ENCODE results near the gene KISS1R.
A peak's percentile ranks its signal among the peaks of the same experiment; 100 is the strongest.

The KISS1R gene

GRCh38 chr19:929891-930258 is 12.7 kb downstream of the KISS1R start:
- no peaks in the 10 kb centered on the region for H3K9me3 ChIP-seq (ENCODE audit: control insufficient read depth, insufficient read depth, low read depth, low read length)
- TF ChIP-seq ZNF121 (tag by site-specific recombination; IDR thresholded peaks at IDR 0.05) (peak; percentile 96), ZBTB44 (tag by site-specific recombination; IDR thresholded peaks at IDR 0.05) (no peak)
- peaks cover 0 to 31% of the 10 kb centered on the region in 2 experiments; a peak in 2 of 3 replicates for H3K36me3 ChIP-seq (ENCODE audit: control insufficient read depth in 2 of 2, insufficient read depth in 1 of 2, low read length in 2 of 2)
- POLR2A ChIA-PET, result no interaction called here
- CTCF ChIA-PET, result interaction anchor here (0.9 kb wide), 1 partner anchor 311 kb away, joined by 3 read pairs; no protein-coding TSS in a partner anchor
- no peaks in the 10 kb centered on the region for H3K4me1 ChIP-seq (ENCODE audit: control insufficient read depth, insufficient read depth, low read length)
- H3K4me3 ChIP-seq (ENCODE audit: low read depth, low read length), result no peak overlapping the region
- no peak overlapping the region for H3K27ac ChIP-seq (ENCODE audit: extremely low read depth, low read depth, low read length)

- POLR2A ChIA-PET, result no interaction called here
- Histone ChIP-seq H3K27ac (ENCODE audit: extremely low read depth, low read depth, low read length) (no peak overlapping the region), H3K4me1 (ENCODE audit: control insufficient read depth, insufficient read depth, low read length) (no peaks in the 10 kb centered on the region), H3K4me3 (ENCODE audit: low read depth, low read length) (no peak overlapping the region), H3K36me3 (ENCODE audit: control insufficient read depth in 2 of 2, insufficient read depth in 1 of 2, low read length in 2 of 2) (peaks cover 0 to 37% of the 10 kb centered on the region in 2 experiments; a peak in 2 of 3 replicates), H3K9me3 (ENCODE audit: control insufficient read depth, insufficient read depth, low read depth, low read length) (no peaks in the 10 kb centered on the region)
- CTCF ChIA-PET, result interaction anchor here (0.6 to 0.9 kb wide), 3 partner anchors 30 to 334 kb away, joined by 3 read pairs; no protein-coding TSS in a partner anchor
- no peak for TF ChIP-seq ZNF549 (tag by site-specific recombination; IDR thresholded peaks at IDR 0.05)
- TF ChIP-seq ZNF513 (tag by site-specific recombination; IDR thresholded peaks at IDR 0.05), result peak; percentile 92
- no peak for TF ChIP-seq ZSCAN4 (tag by site-specific recombination; IDR thresholded peaks at IDR 0.05)
- peak; percentile 76 for TF ChIP-seq ZFHX2 (tag by site-specific recombination; conservative IDR thresholded peaks at IDR 0.05)
- TF ChIP-seq EGR2 (tag by site-specific recombination; IDR thresholded peaks at IDR 0.05; ENCODE audit: low read depth), result peak; percentile 59
- TF ChIP-seq ZBTB44 (tag by site-specific recombination; IDR thresholded peaks at IDR 0.05), result peak; percentile 32; the same call in 1 of the 2 replicates
Observed at GRCh38 chr19:931860-932647, 14.9 kb downstream of the KISS1R start.

- H3K9me3 ChIP-seq (ENCODE audit: control insufficient read depth, insufficient read depth, low read depth, low read length), result no peaks in the 10 kb centered on the region
- H3K27ac ChIP-seq (ENCODE audit: extremely low read depth, low read depth, low read length), result 0 out of 2 replicates have a peak overlapping the region, but pooled peaks have one; percentile 46
- no peak overlapping the region for H3K4me3 ChIP-seq (ENCODE audit: low read depth, low read length)
- ChIA-PET CTCF (interaction anchor here (0.6 to 0.9 kb wide), 2 partner anchors 30 to 333 kb away, joined by 3 read pairs; no protein-coding TSS in a partner anchor), POLR2A (interaction anchor here (0.6 kb wide), 1 partner anchor 93 kb away, joined by 4 read pairs; no protein-coding TSS in a partner anchor)
- H3K4me1 ChIP-seq (ENCODE audit: control insufficient read depth, insufficient read depth, low read length), result no peaks in the 10 kb centered on the region
- peaks cover 0 to 42% of the 10 kb centered on the region in 2 experiments; a peak in 2 of 3 replicates for H3K36me3 ChIP-seq (ENCODE audit: control insufficient read depth in 2 of 2, insufficient read depth in 1 of 2, low read length in 2 of 2)
- TF ChIP-seq EGR2 (tag by site-specific recombination; IDR thresholded peaks at IDR 0.05; ENCODE audit: low read depth) (peak; percentile 35; the same call in 1 of the 2 replicates), TCF7L2 (IDR thresholded peaks at IDR 0.05; ENCODE audit: borderline replicate concordance, low read depth, low read length) (peak; percentile 29; the same call in 1 of the 2 replicates), ZFHX2 (tag by site-specific recombination; conservative IDR thresholded peaks at IDR 0.05) (peak; percentile 59), ZNF311 (tag by site-specific recombination; IDR thresholded peaks at IDR 0.05; ENCODE audit: borderline replicate concordance) (no peak), SP2 (tag by site-specific recombination; IDR thresholded peaks at IDR 0.05) (peak; percentile 10; the same call in 1 of the 2 replicates), ZNF394 (tag by site-specific recombination; IDR thresholded peaks at IDR 0.05; ENCODE audit: borderline replicate concordance) (peak; percentile 36; the same call in 1 of the 2 replicates), ZBTB8A (tag by site-specific recombination; IDR thresholded peaks at IDR 0.05) (peak; percentile 46; the same call in 1 of the 2 replicates), ZIC2 (tag by site-specific recombination; IDR thresholded peaks at IDR 0.05) (peak; percentile 94), PATZ1 (tag by site-specific recombination; IDR thresholded peaks at IDR 0.05) (0 out of 2 replicates have a peak, but pooled peaks have one; percentile 27), ZNF513 (tag by site-specific recombination; IDR thresholded peaks at IDR 0.05) (no peak)
Observed at GRCh38 chr19:932648-933552, 15.8 kb downstream of the KISS1R start.

All from HEK293 (cell line).